Measurements from ENCODE around the gene TRIM45.
"Not testable (repeated sequence)": the region's sequence is repeated elsewhere in the genome, so short reads cannot be mapped to it uniquely, and the experiment has no call there.

TRIM45 gene

DNA sequence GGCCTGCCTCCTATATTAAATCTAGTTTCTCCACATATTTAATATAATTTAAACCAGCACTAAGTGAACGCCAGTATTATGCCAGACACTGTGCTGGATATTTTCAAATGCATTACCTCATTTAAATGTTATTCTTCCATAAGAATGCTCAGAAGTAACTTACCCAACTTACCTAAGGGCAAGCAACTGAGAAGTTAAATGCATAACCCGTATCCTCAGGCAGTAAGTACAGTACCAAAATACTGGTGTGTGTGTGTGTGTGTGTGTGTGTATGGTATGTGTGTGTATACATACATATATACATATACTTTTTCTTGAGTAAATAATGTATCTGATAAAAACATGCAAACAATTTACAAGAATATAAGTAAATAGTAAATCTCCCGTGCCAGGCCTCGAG is 9.0 kb upstream of the TRIM45 start:
- DNase-seq (ENCODE audit: low read depth in 2 of 3, low spot score in 1 of 3), result no peak

DNA sequence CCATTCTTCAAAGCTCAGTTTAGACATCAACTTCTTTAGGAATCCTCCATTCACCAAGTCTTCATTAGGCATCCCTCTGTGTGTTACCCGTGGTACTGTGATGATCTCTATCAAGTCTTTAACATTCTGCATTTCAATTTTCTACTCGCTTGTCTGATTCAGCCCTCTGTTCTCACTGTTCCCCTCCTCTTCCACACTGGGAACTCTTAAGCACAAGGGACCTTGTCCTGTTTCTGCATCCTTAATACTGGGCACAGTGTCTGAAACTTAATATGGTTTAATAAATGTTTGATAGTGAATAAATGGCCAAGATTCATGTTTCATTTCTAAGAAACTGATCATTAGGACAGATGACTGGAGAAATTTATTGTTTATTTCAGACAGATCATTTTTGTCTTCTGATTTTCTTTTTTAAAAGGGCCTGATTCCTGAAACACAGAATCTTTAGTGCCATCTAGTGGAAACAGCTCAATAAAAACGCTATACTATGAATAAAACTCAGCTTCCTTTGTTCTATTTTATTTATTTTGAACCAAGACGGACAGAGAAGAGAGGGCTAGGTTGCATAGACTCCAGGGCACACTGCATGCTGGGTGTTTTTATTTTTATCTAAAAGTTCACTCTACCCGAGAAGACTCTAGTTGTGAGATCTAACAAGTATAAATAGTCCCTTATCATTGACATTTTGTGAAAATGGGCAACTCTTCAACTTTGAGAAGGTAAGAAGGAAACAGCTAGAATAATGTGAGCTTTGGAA is 7.0 kb upstream of the TRIM45 start:
- DNase-seq (ENCODE audit: low read depth in 2 of 3, low spot score in 1 of 3), result no peak

DNA sequence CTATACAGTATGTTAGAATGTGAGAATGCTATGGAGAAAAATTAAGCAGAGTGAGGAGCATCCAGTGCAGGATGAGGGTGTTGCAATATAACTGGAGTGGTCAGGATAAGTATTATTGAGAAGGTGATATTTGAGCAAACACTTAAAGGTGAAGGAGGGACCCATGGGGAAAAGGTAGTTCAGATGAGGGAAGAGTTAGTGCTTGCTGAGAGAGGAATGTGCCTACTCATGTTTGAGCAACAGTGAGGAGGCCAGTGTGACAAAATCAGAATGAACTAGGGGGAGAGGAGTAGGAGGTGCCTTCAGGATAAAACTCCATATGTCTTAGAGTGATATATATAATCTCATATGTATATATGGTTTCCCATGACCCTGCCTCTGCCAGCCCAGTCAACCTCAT is 6.2 kb upstream of the TRIM45 start:
- no peak for DNase-seq (ENCODE audit: low read depth in 2 of 3, low spot score in 1 of 3)

DNA sequence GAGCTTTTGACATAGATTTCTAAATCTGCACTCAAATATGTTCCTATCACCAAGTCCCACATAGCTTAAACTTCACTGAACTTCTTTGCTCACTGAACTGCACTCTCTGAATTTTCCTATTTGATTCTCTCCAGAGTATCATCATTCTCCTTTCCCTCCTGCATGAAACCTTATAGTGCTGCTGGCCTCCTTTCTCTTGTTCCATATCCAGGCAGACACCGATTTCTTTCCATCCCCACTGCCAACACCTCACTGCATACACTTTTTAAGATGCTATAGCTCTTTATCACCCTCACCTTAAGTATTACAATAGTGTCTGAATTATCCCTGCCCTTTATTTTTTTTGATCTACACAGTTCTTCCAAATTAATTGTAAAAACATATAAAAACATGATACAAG is 3.1 kb upstream of the TRIM45 start:
- DNase-seq (ENCODE audit: low read depth in 2 of 3, low spot score in 1 of 3), result no peak

DNA sequence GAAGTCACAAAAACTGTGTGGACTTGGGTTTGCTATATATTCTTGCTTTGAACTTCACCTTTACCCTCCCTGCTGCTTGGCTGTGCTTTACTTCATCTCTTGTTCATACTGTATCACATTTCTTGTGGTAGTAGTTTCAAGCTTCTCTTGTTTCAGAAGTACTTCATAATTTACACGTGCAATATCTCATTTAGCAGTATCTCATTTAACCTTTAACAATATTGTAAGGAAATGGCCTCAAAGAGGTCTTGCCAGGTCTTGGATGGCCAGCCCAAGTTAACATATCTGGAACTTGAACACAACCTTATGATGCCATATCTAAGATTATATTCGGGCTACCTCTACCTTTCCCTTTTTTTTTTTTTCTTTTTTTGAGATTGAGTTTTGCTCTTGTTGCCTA is 1.7 kb upstream of the TRIM45 start:
- no peak for DNase-seq (ENCODE audit: low read depth in 2 of 3, low spot score in 1 of 3)

DNA sequence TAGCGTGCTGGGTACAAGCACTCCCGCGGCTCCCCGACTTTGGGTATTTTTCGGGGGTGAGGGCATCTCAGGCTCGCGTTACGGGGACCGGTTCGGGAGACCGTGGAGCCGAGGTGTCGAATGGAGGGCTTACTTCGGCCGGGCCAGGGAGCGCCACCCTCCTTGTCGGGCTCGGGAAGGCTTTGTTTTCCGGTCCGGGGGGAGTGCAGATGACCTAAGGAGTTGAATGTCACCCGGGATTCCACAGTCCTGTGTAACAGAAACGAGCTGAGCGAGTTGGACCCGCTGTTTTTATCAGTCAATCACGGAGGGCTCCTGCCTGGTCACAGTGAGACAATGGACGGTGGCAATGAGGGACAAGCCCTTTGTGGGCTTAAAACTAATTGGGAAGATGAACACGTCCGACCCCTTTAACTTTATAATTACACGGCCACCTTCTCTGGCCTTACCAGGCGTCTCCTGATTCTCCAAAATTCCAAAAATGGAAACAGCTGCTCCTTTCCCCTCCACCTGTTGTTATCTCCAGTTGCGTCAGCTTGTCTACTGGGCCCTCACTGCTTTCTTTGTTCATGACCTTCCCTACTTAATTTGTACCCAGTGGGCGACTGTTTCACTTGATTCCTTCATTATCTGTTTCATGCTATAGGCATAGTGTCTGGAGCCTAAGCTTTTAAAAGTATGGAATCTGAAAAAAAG is 929 bp upstream of the TRIM45 start:
- no peak for DNase-seq (ENCODE audit: low read depth in 2 of 3, low spot score in 1 of 3)

DNA sequence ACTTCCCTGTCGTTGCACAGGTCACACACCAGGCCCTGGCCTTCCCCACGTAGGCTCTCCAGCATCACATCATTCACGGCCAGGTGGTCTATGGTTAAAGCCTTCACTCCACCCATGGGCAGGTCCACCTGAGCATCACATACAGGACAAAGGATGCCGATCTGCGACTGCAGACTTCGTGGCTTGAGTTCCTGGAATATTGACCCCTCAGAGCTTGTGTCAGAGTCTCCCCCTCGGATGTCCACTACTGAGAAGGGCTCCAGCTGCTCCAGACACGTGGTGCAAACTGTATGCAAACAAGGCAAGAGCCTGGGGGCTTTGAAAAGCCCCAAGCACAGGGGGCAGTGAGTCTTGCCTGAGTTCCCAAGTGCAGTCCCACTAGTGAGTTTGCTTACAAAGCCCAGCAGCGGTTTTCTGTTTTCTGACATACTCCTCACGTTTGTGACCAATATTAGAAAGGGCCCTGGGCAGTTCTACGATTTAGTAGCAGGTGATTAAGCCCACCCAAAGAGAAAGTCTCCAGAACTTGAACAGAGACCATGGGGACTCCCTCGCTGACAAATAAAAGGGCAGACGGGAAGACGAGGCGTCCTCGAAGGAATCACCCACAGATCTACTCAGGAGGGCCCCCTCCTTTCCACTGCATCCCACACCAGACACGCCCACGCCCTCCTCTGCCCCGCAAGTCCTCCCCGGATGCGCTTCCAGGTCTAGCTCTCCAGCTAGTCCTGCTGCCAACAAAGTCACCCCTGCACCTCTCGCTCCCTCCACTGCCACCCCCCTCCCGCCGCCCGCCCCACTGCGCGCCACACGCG is 568 bp downstream of the TRIM45 start:
- peak in 1 of 3 donors; percentile 5 for DNase-seq (ENCODE audit: low read depth in 2 of 3, low spot score in 1 of 3)

DNA sequence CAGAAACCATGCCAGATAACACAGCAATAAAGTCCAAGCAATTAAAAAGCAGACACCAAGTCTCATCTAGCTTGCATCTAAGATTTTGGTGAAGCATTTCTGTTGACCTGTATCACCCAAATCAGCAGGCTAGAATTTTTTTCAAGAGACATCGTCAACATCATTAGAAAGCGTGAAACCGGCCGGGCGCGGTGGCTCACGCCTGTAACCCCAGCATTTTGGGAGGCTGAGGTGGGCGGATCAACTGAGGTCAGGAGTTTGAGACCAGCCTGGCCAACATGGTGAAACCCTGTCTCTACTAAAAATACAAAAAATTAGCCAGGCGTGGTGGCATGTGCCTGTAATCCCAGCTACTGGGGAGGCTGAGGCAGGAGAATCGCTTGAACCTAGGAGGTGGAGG is 2.4 kb downstream of the TRIM45 start:
- DNase-seq (ENCODE audit: low read depth in 2 of 3, low spot score in 1 of 3), result not testable (repeated sequence)

DNA sequence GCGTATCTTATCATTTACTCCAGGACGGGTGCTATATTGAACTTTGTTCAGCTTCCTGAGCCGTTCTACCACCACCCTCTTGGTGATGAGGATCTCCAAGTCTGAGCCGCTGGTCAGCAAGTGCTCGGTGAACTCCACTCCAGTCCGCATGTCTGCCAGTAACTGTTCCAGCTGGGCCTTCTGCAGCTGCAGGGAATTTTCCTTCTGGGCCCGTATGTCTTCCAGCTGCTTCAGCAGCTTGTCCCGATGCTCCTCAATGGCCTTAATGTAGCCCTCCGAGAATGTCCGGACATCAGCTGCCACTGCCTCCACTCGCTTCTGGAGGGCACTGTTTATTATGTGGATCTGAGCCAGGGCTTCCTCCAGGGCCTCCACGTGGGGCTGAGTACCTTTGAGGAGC is 3.4 kb downstream of the TRIM45 start:
- DNase-seq (ENCODE audit: low read depth in 2 of 3, low spot score in 1 of 3), result no peak

DNA sequence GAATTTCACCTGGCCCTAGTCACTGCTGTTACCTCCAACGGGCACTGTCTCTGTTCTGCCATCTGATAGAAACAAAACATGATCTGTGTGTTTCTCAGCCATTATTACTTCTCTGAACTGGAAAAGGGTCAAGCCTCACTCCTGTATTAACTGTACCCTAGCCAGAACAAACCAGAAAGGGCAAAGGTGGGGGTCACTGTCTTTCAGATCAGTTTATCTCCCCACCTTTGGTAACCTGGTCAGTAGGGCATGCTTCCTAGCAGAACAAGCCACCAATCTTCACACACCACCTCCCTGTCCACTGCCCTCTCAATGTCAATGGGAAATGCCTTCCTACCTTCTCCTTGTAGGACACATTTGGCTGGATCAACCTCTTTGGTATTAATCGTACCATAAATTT is 3.9 kb downstream of the TRIM45 start:
- no peak for DNase-seq (ENCODE audit: low read depth in 2 of 3, low spot score in 1 of 3)

DNA sequence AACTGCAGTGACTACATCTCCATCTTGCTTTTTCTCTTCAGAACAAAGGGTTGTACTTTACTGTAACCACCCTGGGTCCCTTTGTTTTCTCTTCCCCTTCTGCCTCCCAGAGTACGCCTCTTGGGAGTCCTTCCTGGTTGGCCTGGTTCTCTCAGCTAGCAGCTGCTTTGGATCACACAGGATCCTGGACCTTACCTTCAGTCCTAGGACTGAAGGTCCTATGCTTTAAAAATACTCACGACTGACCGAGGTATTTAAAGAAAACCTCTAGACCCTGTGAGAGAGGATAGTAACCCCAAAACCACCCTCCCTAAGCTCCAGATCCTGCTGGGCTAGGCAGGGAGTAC is 4.8 kb downstream of the TRIM45 start:
- no peak for DNase-seq (ENCODE audit: low read depth in 2 of 3, low spot score in 1 of 3)

DNA sequence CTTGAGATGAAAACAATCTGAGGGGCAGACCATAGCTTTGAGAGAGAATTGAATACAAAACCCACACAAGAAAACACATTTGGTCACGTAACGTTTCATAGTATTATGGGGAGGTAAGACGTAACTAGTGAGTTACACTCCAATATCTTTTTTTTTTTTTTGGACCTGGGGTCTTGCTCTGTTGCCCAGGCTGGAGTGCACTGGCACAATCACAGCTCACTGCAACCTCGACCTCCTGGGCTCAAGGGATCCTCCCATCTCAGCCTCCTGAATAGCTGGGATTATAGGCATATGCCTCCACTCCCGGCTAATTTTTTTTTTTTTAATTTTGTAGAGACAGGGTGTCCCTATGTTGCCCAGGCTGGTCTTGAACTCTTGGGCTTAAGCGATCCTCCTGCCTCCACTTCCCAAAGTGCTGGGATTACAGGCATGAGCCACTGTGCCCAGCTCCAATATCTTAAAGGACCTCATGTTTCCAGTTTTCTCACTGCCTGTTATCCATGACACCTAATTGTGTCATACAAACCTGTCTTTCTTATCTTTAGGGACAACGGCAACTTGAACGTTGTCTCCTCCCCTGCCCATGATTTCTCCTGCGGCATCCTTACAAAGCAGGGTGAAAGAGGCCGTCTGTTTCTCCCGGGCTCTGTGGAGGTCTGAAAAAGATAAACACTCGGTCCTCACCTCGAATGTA is 5.3 kb downstream of the TRIM45 start:
- DNase-seq (ENCODE audit: low read depth in 2 of 3, low spot score in 1 of 3), result no peak

DNA sequence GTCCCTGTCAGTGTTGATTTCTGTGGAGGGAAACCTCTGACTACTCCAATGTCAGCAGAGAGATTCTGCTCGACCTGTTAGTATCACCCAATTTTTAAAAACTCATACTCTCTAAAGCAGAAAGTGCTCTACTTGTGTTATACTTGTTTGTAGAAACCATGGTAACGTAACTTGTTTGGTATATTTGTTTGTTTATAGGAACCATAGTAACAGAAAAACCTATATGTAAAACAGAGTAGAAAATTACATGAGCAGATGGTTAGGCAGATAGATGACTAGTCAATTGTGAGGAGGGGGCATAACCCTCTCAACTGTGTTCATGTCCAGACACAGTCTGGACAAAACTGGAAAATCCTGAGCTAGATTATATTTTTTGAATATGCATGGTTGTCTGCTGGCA is 6.7 kb downstream of the TRIM45 start:
- DNase-seq (ENCODE audit: low read depth in 2 of 3, low spot score in 1 of 3), result no peak

DNA sequence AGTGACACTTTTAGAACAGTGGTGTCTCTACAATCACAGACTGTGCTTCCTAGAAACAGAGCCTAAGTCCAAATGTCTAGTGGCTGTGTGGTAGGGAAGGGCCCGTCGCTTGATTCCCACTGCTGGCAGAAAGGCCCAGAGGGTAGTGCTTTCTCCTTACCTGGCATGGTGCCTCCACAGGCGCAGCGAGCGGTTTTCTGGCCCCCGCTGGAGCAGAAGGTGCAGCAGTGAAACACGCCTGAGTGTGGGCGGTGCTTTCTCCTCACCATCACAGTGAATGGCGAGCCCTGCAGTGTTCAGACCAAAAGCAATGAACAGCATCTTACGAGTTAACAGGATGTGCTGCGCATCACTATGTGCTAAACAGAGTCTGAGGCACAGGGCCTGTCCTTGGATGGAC is 8.3 kb downstream of the TRIM45 start:
- no peak for DNase-seq (ENCODE audit: low read depth in 2 of 3, low spot score in 1 of 3)

DNA sequence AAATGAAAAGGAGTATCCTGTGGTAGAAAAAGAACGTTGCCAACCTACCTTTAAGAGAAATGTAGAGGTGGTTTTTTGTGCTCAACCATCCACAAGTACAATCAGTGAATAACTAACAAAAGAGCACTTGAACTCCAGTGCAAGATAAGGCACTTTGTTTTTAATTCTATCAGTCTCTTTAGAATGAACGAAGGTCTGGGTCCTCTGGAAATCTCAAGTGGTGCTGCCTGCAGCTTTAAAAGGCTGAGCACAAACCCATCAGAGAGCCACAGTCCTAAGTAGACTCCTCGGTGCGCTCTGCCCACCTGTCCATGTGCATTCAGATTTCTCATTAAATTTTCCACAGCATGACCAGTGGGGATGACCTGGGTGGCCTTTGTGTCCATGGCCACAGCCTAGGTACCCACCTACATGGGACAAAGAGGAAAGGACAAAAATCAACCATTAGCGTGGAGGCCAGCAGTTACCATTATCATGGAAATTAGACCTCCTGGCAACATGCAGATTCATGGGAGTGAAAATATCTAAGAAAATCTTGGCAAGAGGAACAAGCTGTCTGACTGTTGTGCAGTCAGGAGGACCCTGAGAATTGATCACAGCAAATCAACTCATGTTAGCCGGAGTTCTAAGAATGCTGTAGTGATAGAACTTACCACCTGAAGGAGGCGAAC is 9.4 kb downstream of the TRIM45 start:
- DNase-seq (ENCODE audit: low read depth in 2 of 3, low spot score in 1 of 3), result no peak

DNA sequence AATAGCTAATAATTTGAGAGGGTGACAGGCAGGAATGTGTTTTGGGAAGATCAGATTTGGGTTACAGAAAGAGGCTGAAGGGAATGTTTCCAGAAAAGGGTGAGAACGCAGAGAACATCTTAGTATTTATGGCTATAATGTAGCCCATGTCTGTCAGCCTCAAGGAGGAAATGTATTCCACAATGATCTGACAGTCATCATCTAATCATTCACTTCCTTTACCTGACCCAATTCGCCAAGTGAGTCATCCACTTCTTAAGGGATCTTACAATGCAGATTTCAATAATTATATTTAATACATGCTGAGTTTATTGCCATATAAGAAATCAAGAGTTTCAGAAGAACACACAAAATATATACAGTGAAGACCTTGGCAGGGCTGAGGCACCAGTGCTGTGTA is 10.8 kb downstream of the TRIM45 start:
- DNase-seq (ENCODE audit: low read depth in 2 of 3, low spot score in 1 of 3), result no peak

DNA sequence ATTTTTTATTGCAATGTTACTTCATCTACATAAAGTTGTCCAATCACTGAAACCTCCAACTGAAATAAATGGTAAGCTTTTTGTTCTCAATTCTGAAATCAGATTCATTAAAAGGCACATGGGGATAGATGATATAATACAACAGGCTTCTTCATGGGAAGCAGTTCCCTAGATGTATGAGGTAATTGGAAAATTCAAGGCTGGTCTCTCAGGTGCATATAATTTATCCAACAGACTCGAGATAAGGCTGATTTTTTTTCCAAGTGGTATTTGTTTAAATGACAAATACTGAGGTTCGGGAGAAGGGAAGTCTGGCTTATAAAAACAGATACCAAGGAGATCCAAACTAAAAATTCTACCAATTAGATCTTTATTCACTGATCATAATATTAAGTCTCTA is 14.2 kb downstream of the TRIM45 start:
- no peak for DNase-seq (ENCODE audit: low read depth in 2 of 3, low spot score in 1 of 3)

DNA sequence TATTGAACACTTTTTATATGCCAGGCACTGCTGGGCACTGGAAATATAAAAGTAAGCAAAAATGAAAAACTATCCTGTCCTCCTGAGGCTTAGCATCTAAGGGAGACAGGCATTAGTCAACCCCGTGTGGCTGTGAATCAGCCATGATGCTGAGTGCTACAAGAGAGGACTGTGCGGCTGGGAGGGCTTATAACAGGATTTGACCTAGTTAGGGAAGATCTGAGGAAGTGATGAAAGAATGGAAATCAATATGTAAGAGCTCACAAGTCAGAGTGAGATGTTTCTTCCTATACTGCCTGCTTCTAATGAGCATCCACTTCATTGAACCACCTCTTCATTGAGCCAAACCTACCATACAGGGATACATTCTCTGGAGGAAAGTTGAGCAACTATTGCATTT is 15.1 kb downstream of the TRIM45 start:
- no peak for DNase-seq (ENCODE audit: low read depth in 2 of 3, low spot score in 1 of 3)

DNA sequence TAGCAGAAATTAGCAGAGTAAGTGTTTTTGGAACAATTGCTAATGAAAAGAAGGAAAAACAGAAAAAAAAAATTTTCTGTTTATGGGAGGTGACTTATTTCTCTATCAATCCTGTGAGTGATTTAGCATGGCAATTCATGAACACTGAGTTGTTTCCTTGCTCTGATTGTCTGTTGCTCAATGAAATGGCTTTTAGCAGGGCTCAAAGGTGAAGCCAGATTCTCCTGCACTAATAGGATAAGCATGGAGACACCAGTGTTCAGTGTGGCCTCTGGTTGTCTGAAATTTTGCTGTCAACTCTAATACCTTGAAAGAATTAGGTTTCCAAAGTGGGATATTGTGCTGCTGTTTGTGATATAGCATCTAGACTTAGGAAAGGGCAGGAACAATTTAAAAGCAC is 15.8 kb downstream of the TRIM45 start:
- DNase-seq (ENCODE audit: low read depth in 2 of 3, low spot score in 1 of 3), result no peak

DNA sequence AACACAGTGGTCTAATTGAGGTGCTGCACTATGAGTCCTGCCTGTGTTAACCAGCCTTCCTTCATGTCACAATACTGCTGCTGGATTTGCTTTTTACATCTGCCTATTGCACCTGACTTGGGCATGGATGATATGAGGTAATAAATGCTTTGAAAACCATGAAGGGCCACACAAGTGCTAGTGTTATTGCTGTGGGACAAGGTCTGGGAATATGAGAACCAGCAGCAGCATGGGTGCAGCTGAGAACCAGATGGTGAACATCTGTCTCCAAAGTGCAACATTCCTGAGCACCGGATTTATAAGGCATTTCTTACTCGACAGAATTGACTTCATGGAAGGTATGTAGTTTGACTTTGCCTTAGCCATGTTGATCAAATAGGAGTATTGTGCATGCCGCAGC is 16.6 kb downstream of the TRIM45 start:
- DNase-seq (ENCODE audit: low read depth in 2 of 3, low spot score in 1 of 3), result no peak

DNA sequence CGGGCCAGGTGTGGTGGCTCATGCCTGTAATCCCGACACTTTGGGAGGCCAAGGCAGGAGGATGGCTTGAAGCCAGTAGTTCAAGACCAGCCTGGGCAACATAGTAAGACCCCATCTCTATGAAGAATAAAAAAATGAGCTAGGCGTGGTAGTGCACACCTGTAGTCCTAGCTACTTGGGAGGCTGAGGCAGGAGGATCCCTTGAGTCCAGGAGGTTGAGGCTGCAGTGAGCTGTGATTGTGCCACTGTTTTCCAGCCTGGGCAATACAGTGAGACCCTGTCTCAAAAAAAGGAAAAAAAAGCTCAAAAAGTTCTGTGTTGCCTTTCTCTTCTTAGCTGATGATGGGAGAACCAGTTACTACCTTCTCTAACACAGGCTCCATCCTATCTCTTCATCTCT is 19.7 kb downstream of the TRIM45 start:
- DNase-seq (ENCODE audit: low read depth in 2 of 3, low spot score in 1 of 3), result not testable (repeated sequence)

Data from stimulated activated CD4-positive, alpha-beta T cell treated with anti-CD3 and anti-CD28 coated beads, Interleukin-12 subunit alpha, Interleukin-12 subunit beta, amount 100 ng/mL, for 48 hours (primary cell).